Common myeloid progenitor, CD34-positive (primary cell): Measurements from ENCODE around the gene PACRG.

Experiments used
- CTCF ChIA-PET: fragments of 350-600 bp; sonication (Branson Sonifier 250); formaldehyde crosslinking; loops from one replicate; lab custom pipeline; 2021; ENCODE audit warnings: antibody characterized with exemption; lab: Charles Lee
- POLR2A ChIA-PET: fragments of 350-600 bp; sonication (Branson Sonifier 250); formaldehyde crosslinking; loops from one replicate; lab custom pipeline; 2021; ENCODE audit warnings: antibody characterized with exemption; lab: Charles Lee
- DNase-seq, 3 donors: peaks; one replicate each; pipeline versions ENCODE4 v3.0.0 to v3.0.0-alpha.2; 2013
- H3K27ac ChIP-seq, 2 experiments: 1 replicate in 1 of 2; 2 replicates in 1 of 2; pipeline ENCODE4 v1.7.0; 2013; ENCODE audit warnings: inconsistent platforms in 2 of 2, low read length in 2 of 2, mild to moderate bottlenecking in 2 of 2, low read depth in 1 of 2, moderate library complexity in 1 of 2; ENCODE audit not compliant: severe bottlenecking in 2 of 2, insufficient read depth in 1 of 2, poor library complexity in 1 of 2
- H3K27me3 ChIP-seq, 5 experiments: replicated peaks in 2 of 5; 1 replicate in 3 of 5; 2 replicates in 2 of 5; pipeline versions ENCODE4 v1.6.1 to v1.7.0; 2013; ENCODE audit warnings: low read length in 4 of 5, mild to moderate bottlenecking in 2 of 5, moderate library complexity in 2 of 5, inconsistent platforms in 1 of 5; ENCODE audit not compliant: insufficient read depth in 5 of 5, control insufficient read depth in 4 of 5
- H3K36me3 ChIP-seq, 4 experiments: 1 replicate in 2 of 4; 2 replicates in 2 of 4; pipeline versions ENCODE4 v1.6.1 to v1.7.0; 2013; ENCODE audit warnings: low read length in 3 of 4, control low read depth in 1 of 4, mild to moderate bottlenecking in 1 of 4; ENCODE audit not compliant: control insufficient read depth in 4 of 4, insufficient read depth in 4 of 4
- H3K4me1 ChIP-seq, 4 experiments: 1 replicate in 3 of 4; 2 replicates in 1 of 4; pipeline versions ENCODE4 v1.6.1 to v1.7.1; 2013; ENCODE audit warnings: low read length in 3 of 4, mild to moderate bottlenecking in 3 of 4, control low read depth in 1 of 4, inconsistent platforms in 1 of 4, moderate library complexity in 1 of 4; ENCODE audit not compliant: control insufficient read depth in 4 of 4, insufficient read depth in 4 of 4; ENCODE audit errors: control extremely low read depth in 1 of 4
- H3K4me3 ChIP-seq, 7 experiments: 1 replicate in 4 of 7; 2 replicates in 3 of 7; pipeline versions ENCODE4 v1.5.1 to v1.7.0; 2013; ENCODE audit warnings: mild to moderate bottlenecking in 7 of 7, low read length in 6 of 7, moderate library complexity in 6 of 7, inconsistent platforms in 2 of 7, low read depth in 2 of 7, control low read depth in 1 of 7; ENCODE audit not compliant: insufficient read depth in 4 of 7, control insufficient read depth in 1 of 7; ENCODE audit errors: extremely low read depth in 1 of 7
- H3K9me3 ChIP-seq, 5 experiments: 1 replicate in 4 of 5; 2 replicates in 1 of 5; pipeline versions ENCODE4 v1.6.1 to v1.7.1; 2013; ENCODE audit warnings: low read length in 4 of 5, mild to moderate bottlenecking in 2 of 5, inconsistent platforms in 1 of 5, low read depth in 1 of 5, moderate library complexity in 1 of 5; ENCODE audit not compliant: control insufficient read depth in 4 of 5, insufficient read depth in 2 of 5; ENCODE audit errors: control extremely low read depth in 1 of 5
- WGBS: methylation state at CpG from one replicate; pipeline ENCODE4 v1.1.5; 2013; ENCODE audit not compliant: insufficient coverage; 5-methylcytosine and 5-hydroxymethylcytosine counted together

The PACRG gene

DNA sequence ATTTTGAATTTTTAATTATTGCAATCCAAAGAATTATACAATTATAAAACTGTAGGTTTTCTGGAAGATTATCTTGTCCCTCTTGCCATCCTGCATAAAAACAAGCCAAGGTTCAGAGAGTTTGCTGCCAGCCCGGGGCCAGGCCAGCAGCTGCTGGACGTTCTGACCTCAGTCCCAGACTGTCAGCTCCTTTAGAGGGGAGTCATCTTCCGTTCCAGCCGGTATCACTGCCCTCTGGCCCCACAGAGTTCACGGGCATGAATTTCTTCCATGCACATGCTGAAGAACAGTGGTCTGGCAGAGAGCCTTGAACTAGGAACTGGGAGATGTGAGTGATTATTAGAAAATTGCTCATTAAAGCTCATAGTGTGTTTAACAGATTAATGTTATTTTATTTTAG, 556.4 kb downstream of the PACRG start:
- Histone ChIP-seq H3K36me3 (no peaks in the 10 kb centered on the region), H3K27me3 (no peaks in the 10 kb centered on the region), H3K9me3 (peaks cover 0 to 2% (median 0%) of the 10 kb centered on the region in 5 experiments), H3K27ac (no peak overlapping the region), H3K4me3 (no peak overlapping the region), H3K4me1 (no peaks in the 10 kb centered on the region)
- WGBS, result 96% methylated on average over 5 of the region's 5 CpGs
- DNase-seq, result no peak
- CTCF ChIA-PET, result interaction anchor here (0.7 kb wide), 1 partner anchor 17 kb away, joined by 3 read pairs; no protein-coding TSS in a partner anchor
- POLR2A ChIA-PET, result interaction anchor here (0.5 to 0.6 kb wide), 2 partner anchors 282 to 489 kb away, joined by 3 read pairs; no protein-coding TSS in a partner anchor

DNA sequence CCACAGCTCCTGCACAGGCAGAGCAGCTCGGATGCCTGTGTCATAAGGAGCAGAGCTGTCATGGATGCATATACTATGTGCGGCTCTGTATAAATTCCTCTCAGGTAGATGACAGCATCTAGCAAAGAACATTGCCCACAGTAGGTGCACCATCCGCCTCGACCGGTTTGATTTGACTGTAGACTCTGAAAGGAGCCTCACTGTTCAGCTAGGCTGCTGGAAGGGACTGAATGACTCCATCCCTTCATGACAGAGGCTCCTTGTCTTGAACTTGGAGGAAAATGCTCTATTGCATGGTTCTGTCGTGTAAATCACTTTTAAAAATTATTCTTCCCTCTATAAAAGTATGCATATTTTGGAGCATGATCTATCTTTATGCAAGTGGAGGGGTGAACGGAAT, 557.9 kb downstream of the PACRG start:
- POLR2A ChIA-PET, result no interaction called here
- Histone ChIP-seq H3K9me3 (no peaks in the 10 kb centered on the region), H3K27me3 (no peaks in the 10 kb centered on the region), H3K27ac (no peak overlapping the region), H3K4me1 (no peaks in the 10 kb centered on the region), H3K4me3 (no peak overlapping the region), H3K36me3 (no peaks in the 10 kb centered on the region)
- CTCF ChIA-PET, result no interaction called here
- DNase-seq, result peak in 1 of 3 donors; percentile 3
- 77% methylated on average over 5 of the region's 7 CpGs for WGBS

DNA sequence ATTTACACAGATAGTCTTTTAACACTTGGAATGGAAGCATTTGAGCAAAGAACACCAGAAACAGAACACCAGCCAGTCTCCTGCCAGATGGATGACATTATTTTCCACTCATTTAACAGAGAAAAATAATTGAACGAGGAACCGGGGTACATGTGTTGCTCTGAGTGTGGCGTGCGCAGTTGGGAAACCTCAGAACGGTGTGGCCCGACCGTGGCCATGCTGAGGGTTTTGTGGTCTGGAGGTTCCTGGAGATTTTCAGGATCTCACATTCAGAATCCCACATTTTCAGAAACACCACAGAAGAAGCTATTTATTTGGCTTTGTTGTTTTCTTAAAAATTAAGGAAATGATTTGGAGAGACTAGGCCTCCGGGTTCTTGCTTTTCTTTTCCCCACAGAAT, 559.9 kb downstream of the PACRG start:
- Histone ChIP-seq H3K36me3 (no peaks in the 10 kb centered on the region), H3K9me3 (no peaks in the 10 kb centered on the region), H3K4me1 (no peaks in the 10 kb centered on the region), H3K27ac (no peak overlapping the region), H3K4me3 (no peak overlapping the region), H3K27me3 (no peaks in the 10 kb centered on the region)
- DNase-seq, result no peak
- ChIA-PET POLR2A (no interaction called here), CTCF (no interaction called here)
- WGBS, result 100% methylated on average over 4 of the region's 8 CpGs

DNA sequence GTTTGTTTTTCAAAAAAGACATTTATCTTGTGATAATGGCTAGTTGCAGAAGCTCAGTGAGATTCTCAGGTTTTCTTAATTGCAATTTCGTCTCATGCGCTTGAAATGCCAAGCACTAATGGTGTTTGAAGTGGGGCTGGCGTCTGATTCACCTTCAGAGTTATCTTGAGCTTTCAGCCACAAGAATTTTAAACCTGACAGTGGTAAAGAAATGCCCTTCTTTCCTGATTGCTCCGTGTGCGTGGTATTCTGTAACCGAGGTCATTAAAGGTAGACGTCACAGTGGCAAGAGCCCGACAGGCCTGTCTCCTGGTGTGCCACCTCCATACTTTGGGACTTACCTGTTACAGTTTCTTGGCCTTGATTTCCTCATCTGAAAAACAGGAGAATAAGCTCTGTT, 560.3 kb downstream of the PACRG start:
- Histone ChIP-seq H3K27ac (no peak overlapping the region), H3K36me3 (no peaks in the 10 kb centered on the region), H3K9me3 (no peaks in the 10 kb centered on the region), H3K27me3 (no peaks in the 10 kb centered on the region), H3K4me1 (no peaks in the 10 kb centered on the region), H3K4me3 (no peak overlapping the region)
- ChIA-PET POLR2A (no interaction called here), CTCF (no interaction called here)
- no peak for DNase-seq
- 95% methylated on average over 8 of the region's 8 CpGs for WGBS

DNA sequence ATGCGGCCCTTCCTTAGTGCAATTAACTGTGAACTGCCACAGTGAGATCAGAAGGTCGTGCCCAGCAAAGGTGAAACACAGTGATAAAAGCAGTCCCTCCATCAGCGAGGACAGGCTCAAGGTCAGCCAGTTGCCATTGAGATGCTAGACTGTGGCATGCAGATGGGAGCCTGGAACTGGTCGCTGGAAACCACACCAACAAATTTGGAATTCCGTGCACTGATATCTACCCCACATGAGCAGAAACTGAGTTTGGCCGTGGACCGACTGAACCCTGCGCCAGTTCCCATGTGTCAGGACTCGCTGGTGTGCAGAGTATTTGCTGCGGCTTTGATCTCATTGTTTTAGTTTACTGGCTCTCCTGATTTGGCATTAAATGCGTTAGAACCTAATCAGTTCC, 561.1 kb downstream of the PACRG start:
- POLR2A ChIA-PET, result no interaction called here
- Histone ChIP-seq H3K4me1 (no peaks in the 10 kb centered on the region), H3K36me3 (no peaks in the 10 kb centered on the region), H3K4me3 (no peak overlapping the region), H3K9me3 (no peaks in the 10 kb centered on the region), H3K27ac (no peak overlapping the region), H3K27me3 (no peaks in the 10 kb centered on the region)
- no peak for DNase-seq
- CTCF ChIA-PET, result interaction anchor here (0.6 kb wide), 1 partner anchor 85 kb away, joined by 4 read pairs; no protein-coding TSS in a partner anchor
- WGBS, result 96% methylated on average over 10 of the region's 11 CpGs

DNA sequence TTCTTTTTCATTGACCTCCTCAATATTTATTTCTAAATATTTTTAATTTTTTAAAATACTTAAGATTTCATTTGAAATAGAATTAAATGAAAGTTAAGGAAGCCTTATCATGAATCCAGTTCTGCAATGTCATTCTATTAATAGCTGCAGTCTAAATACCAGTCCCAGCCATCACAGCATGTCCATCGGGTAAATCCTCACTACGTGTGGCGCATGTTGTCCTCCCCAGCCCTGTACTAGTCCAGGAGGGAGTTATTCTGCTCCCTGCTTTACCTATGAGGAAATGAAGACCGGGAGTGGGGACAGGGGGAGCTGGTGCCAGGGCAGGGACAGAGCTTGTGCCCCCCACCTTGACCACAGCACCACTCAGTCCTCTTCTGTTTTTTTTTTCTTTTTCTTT, 561.7 kb downstream of the PACRG start:
- Histone ChIP-seq H3K27me3 (no peaks in the 10 kb centered on the region), H3K9me3 (no peaks in the 10 kb centered on the region), H3K36me3 (no peaks in the 10 kb centered on the region), H3K4me3 (no peak overlapping the region), H3K27ac (no peak overlapping the region), H3K4me1 (no peaks in the 10 kb centered on the region)
- ChIA-PET CTCF (interaction anchor here (0.6 kb wide), 1 partner anchor 85 kb away, joined by 4 read pairs; no protein-coding TSS in a partner anchor), POLR2A (no interaction called here)
- DNase-seq, result no peak
- no CpG with 5 or more reads among the region's 4 CpGs for WGBS

DNA sequence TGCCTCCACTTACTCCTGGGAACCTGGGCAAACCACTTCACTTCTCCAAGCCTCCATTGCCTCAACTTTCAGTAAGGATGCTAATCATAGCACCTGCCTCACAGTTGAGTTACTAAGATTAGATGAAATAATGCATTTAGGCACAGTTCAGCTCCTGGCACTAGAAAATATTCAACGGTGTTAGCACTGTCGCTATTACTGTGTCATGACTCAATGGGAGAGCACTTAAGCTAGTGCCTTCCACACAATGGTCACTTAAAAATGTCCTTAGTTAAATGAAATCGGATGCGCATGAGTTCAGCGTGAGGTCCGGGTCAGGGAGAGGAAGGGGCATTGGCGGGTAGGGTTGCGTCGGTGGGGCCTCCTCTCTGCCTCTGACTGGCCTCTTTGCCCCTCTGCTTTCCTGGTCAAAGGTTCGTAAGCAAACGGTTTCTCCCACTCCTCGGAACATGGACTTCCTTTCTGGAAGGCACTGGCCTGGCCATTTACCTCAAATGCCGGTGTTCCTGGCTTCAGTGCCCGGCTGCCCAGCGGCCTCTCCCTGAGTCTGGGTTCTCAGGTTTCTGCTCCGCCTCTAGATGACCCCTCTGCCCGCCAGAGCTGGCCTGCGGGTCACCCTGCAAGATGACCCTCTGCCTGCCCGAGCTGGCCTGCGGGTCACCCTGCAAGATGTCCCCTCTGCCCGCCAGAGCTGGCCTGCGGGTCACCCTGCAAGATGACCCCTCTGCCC, 562.9 kb downstream of the PACRG start:
- Histone ChIP-seq H3K27ac (no peak overlapping the region), H3K27me3 (no peaks in the 10 kb centered on the region), H3K9me3 (no peaks in the 10 kb centered on the region), H3K36me3 (no peaks in the 10 kb centered on the region), H3K4me3 (no peak overlapping the region), H3K4me1 (no peaks in the 10 kb centered on the region)
- POLR2A ChIA-PET, result no interaction called here
- DNase-seq, result no peak
- 97% methylated on average over 20 of the region's 22 CpGs for WGBS
- CTCF ChIA-PET, result no interaction called here
